ENCODE results near the gene LYRM4. TPM values are rescaled to one million over a fixed set of nuclear protein-coding genes. Genes with fewer than 3 reads are reported as not detected.

The LYRM4 gene
- polyA plus RNA-seq, 1 donor (not counting 4 experiments of a cell fraction or from before 2014, with no cell fraction given): 41.1 TPM

GRCh38 chr6:5072440-5072839 is 188.3 kb downstream of the LYRM4 start:
- no peaks in the 10 kb centered on the region for H3K27me3 ChIP-seq (ENCODE audit: control insufficient read depth, extremely low read depth, insufficient read depth, low read length)
- no peaks in the 10 kb centered on the region for H4K20me1 ChIP-seq (ENCODE audit: control insufficient read depth, extremely low read depth, insufficient read depth, low read length)
- H3K4me2 ChIP-seq (ENCODE audit: control insufficient read depth, extremely low read depth, insufficient read depth, low read depth, low read length): no peak overlapping the region
- no peak overlapping the region for H3K4me3 ChIP-seq (ENCODE audit: control insufficient read depth in 2 of 3, extremely low read depth in 1 of 3, insufficient read depth in 2 of 3, low read depth in 1 of 3, low read length in 3 of 3)
- H3K79me2 ChIP-seq (ENCODE audit: control insufficient read depth, insufficient read depth, low read length): no peaks in the 10 kb centered on the region
- no peaks in the 10 kb centered on the region for H3K36me3 ChIP-seq (ENCODE audit: control insufficient read depth in 2 of 2, extremely low read depth in 1 of 2, insufficient read depth in 2 of 2, low read length in 2 of 2)
- no peaks in the 10 kb centered on the region for H3K4me1 ChIP-seq (ENCODE audit: control insufficient read depth, extremely low read depth, insufficient read depth, low read length)
- TF ChIP-seq EZH2 (IDR thresholded peaks at IDR 0.05; ENCODE audit: low read length): no peak
- TF ChIP-seq CTCF (optimal IDR thresholded peaks at IDR 0.05 in 1 of 3, IDR thresholded peaks at IDR 0.05 in 1 of 3, conservative IDR thresholded peaks at IDR 0.05 in 1 of 3; ENCODE audit: extremely low read depth in 1 of 3, insufficient read depth in 2 of 3, low read length in 3 of 3): no peak
- no peaks in the 10 kb centered on the region for H3K9me3 ChIP-seq (ENCODE audit: control insufficient read depth, low read depth, low read length)
- dilution Hi-C loops (cut with MboI; ENCODE audit: extremely low pct_ligation_motif_present, low sequenced_read_pairs): no loop called here
- no peak overlapping the region for H3K9ac ChIP-seq (ENCODE audit: control insufficient read depth, extremely low read depth, insufficient read depth, low read length)
- DNase-seq (ENCODE audit: low read depth, low spot score) (no peak), FAIRE-seq (no peak)
- no peak overlapping the region for H2AFZ ChIP-seq (ENCODE audit: control insufficient read depth, low read length)
- no peaks in the 10 kb centered on the region for H3K9me1 ChIP-seq (ENCODE audit: control insufficient read depth, extremely low read depth, insufficient read depth, low read length)
- no peak overlapping the region for H3K27ac ChIP-seq (ENCODE audit: control insufficient read depth, insufficient read depth, low read length)

- H3K36me3 ChIP-seq (ENCODE audit: control insufficient read depth in 2 of 2, extremely low read depth in 1 of 2, insufficient read depth in 2 of 2, low read length in 2 of 2): no peaks in the 10 kb centered on the region
- dilution Hi-C loops (cut with MboI; ENCODE audit: extremely low pct_ligation_motif_present, low sequenced_read_pairs): no loop called here
- no peak overlapping the region for H3K27ac ChIP-seq (ENCODE audit: control insufficient read depth, insufficient read depth, low read length)
- H3K9me3 ChIP-seq (ENCODE audit: control insufficient read depth, low read depth, low read length): no peaks in the 10 kb centered on the region
- H3K4me2 ChIP-seq (ENCODE audit: control insufficient read depth, extremely low read depth, insufficient read depth, low read depth, low read length): no peak overlapping the region
- no peaks in the 10 kb centered on the region for H3K79me2 ChIP-seq (ENCODE audit: control insufficient read depth, insufficient read depth, low read length)
- no peak for FAIRE-seq
- H3K4me1 ChIP-seq (ENCODE audit: control insufficient read depth, extremely low read depth, insufficient read depth, low read length): no peaks in the 10 kb centered on the region
- H3K9me1 ChIP-seq (ENCODE audit: control insufficient read depth, extremely low read depth, insufficient read depth, low read length): no peaks in the 10 kb centered on the region
- no peak overlapping the region for H3K9ac ChIP-seq (ENCODE audit: control insufficient read depth, extremely low read depth, insufficient read depth, low read length)
- H3K4me3 ChIP-seq (ENCODE audit: control insufficient read depth in 2 of 3, extremely low read depth in 1 of 3, insufficient read depth in 2 of 3, low read depth in 1 of 3, low read length in 3 of 3): no peak overlapping the region
- H3K27me3 ChIP-seq (ENCODE audit: control insufficient read depth, extremely low read depth, insufficient read depth, low read length): no peaks in the 10 kb centered on the region
- H4K20me1 ChIP-seq (ENCODE audit: control insufficient read depth, extremely low read depth, insufficient read depth, low read length): no peaks in the 10 kb centered on the region
- no peak for TF ChIP-seq CTCF (optimal IDR thresholded peaks at IDR 0.05 in 1 of 3, IDR thresholded peaks at IDR 0.05 in 1 of 3, conservative IDR thresholded peaks at IDR 0.05 in 1 of 3; ENCODE audit: extremely low read depth in 1 of 3, insufficient read depth in 2 of 3, low read length in 3 of 3)
- TF ChIP-seq EZH2 (IDR thresholded peaks at IDR 0.05; ENCODE audit: low read length): no peak
- H2AFZ ChIP-seq (ENCODE audit: control insufficient read depth, low read length): no peak overlapping the region
- DNase-seq (ENCODE audit: low read depth, low spot score): no peak
These were observed 189.5 kb downstream of the LYRM4 start for GRCh38 chr6:5071216-5071615.
